Measurements from ENCODE around the gene PGF.

PGF gene

DNA sequence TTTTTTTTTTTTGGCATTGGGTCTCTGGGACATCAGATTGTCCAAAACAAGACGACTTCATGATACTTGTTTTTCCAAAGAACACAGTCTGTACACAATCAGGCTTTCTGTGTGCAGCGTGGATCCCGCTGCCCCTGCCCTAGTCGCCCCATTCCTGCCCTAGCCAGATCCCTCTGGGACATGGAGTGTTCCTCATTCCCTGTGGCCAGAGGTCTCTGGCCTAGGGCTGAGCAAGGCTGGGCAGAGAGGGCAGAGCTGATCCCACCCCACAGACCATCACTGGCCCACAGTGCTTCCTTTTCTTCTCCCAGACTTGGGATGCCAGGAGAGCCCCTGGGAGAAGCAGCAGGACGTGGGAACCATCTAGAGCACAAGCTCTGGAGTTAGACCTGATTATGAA, 26.4 kb upstream of the PGF start:
- no peak overlapping the region for H3K4me3 ChIP-seq (ENCODE audit: low read depth, low read length)
- no peak for DNase-seq (ENCODE audit: low read depth)
- TF ChIP-seq, protein P1, sequence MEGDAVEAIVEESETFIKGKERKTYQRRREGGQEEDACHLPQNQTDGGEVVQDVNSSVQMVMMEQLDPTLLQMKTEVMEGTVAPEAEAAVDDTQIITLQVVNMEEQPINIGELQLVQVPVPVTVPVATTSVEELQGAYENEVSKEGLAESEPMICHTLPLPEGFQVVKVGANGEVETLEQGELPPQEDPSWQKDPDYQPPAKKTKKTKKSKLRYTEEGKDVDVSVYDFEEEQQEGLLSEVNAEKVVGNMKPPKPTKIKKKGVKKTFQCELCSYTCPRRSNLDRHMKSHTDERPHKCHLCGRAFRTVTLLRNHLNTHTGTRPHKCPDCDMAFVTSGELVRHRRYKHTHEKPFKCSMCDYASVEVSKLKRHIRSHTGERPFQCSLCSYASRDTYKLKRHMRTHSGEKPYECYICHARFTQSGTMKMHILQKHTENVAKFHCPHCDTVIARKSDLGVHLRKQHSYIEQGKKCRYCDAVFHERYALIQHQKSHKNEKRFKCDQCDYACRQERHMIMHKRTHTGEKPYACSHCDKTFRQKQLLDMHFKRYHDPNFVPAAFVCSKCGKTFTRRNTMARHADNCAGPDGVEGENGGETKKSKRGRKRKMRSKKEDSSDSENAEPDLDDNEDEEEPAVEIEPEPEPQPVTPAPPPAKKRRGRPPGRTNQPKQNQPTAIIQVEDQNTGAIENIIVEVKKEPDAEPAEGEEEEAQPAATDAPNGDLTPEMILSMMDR (IDR thresholded peaks at IDR 0.05; ENCODE audit: insufficient read depth, low read depth, low read length, missing control alignments), result no peak

DNA sequence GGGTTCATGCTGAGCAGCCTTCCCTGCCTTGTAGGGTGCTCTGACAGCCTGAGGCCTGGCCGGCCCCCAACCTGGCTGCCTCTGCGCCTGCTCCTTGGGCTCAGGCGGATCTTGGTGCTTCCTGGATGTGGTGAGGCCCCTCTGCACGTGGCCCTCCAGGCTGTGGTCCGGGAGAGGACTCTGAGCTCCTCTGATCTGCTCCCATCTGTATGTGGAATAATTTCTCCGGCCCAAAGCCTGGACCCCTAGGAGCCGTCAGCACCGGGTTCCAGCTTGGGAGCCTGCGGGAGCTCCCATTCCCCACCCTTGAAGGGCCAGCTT, 26.0 kb upstream of the PGF start:
- no peak for DNase-seq (ENCODE audit: low read depth)
- no peak overlapping the region for H3K4me3 ChIP-seq (ENCODE audit: low read depth, low read length)
- TF ChIP-seq, protein P1 (IDR thresholded peaks at IDR 0.05; ENCODE audit: insufficient read depth, low read depth, low read length, missing control alignments), result no peak

DNA sequence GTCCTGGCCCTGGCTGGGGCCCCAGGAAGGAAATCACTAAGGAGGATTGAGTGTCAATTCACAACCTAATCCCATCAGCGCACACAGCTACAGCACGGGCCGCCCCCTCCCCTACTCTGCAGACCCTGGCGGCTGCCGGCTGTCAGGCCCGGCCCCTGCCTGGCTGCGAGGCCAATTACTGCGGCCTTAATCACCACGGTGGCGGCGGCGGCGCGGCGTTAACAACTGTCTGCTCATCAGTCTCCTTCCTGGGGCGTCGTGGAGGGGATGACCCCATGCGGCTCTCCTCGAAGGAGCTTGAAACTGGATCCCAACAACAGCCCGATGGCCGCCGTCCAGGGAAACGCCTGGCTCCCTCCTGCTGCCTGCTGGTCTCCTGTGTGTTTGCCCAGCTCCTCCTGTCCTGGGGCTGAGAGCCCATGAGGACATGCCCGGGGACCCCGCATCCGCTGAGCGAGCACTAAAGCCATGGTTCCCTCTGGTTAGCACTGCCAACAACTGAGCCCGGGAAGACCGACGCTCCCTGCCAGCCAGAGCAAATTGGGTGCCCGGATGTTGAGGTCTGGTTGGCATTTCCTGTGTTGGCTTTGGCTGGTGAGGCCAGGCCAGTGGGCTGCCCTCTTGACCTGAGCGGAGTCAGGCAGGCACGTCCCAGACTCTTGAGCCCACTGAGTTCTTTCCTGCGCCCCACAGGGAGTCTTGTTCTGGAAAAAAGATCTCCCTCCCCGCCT, 25.5 kb upstream of the PGF start:
- no peak for DNase-seq (ENCODE audit: low read depth)
- TF ChIP-seq, protein P1 (IDR thresholded peaks at IDR 0.05; ENCODE audit: insufficient read depth, low read depth, low read length, missing control alignments), result no peak
- no peak overlapping the region for H3K4me3 ChIP-seq (ENCODE audit: low read depth, low read length)

DNA sequence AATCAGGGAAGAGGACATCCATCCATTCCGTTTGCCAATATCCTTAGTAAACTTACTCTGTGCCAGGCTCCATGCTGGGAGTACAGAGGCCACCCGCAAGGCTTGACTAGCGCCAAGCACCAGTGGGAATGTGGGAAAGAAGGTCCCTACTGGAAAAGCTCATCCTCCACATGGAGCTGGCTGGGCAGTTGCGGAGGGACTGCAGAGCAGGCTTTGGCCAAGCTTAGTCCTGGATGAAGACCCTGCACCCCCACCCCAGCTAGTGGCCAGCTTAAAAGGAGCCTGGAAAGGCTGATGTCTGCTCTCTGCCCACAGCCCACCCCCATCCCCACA, 25.0 kb upstream of the PGF start:
- H3K4me3 ChIP-seq (ENCODE audit: low read depth, low read length), result no peak overlapping the region
- TF ChIP-seq, protein P1 (IDR thresholded peaks at IDR 0.05; ENCODE audit: insufficient read depth, low read depth, low read length, missing control alignments), result no peak
- DNase-seq (ENCODE audit: low read depth), result no peak

DNA sequence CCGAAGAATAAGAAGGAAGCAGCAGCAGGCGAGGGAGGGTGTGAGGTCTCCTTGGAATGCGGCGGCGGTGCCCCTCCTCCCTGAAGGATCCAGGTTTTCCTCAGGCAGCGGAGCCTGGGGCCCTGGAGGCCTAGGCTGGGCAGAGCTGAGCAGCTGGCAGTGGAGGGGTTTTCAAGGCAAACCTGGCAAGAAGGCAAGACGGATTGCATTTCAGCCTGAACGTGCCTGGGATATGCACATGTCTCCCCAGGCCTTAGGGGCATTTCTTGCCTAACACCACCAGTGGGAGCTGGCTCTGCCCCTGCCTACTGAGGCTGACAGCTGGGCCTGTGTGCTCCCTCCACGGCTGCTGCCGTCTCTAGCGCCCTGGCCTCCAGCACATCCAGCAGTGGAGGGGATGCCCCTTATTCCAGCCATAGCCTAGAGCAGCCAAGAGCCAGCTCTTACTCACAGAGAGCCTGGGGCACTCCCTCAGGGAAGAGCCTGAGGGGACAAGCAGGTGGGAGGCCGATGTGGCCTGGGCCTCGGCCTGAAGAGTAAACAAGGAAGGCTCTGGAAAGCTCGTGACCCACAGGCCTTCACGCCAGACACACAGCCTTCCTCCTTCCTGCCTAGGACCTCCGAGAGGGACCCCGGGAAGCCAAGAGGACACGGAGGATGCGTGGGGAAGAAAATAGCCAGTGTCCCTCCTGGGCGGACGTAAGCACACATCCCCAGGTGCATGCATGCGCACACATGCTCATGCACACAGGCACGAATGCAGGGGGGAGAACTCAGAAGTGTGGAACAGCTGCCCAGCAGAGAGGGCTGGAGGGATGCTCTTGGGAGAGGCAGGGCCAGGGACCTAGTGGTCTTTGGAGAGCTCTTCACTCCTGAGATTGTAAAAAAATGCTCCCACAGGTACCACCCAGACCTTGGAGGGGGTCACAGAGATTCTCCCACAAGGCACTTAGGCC, 24.3 kb upstream of the PGF start:
- H3K4me3 ChIP-seq (ENCODE audit: low read depth, low read length), result no peak overlapping the region
- TF ChIP-seq, protein P1 (IDR thresholded peaks at IDR 0.05; ENCODE audit: insufficient read depth, low read depth, low read length, missing control alignments), result no peak
- no peak for DNase-seq (ENCODE audit: low read depth)

DNA sequence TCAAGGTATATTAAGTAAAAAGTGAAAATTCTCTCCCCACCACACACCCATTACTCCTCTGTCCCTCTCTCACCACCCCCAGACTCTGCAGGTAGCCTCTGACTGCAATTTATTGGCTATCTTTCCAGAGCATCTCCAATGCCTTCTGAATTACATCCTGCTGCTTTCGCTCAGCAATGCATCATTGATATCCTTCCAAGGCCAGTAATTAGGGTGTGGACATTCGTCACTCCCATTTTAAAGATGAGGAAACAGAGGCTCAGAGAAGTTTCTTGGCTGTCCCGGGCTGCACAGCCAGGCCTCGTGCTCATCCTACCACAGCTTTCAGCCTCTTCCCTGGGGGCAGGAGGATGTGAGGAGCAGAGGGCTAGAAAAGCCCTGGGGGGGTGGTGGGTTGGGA, 23.6 kb upstream of the PGF start:
- TF ChIP-seq, protein P1 (IDR thresholded peaks at IDR 0.05; ENCODE audit: insufficient read depth, low read depth, low read length, missing control alignments), result no peak
- no peak overlapping the region for H3K4me3 ChIP-seq (ENCODE audit: low read depth, low read length)
- no peak for DNase-seq (ENCODE audit: low read depth)

Measured in GM12865 (cell line).